Measurements from ENCODE around the gene C12orf60.

GRCh38 chr12:14871247-14871646 lies 67.8 kb downstream of the C12orf60 start:
- TF ChIP-seq CTCF (IDR thresholded peaks at IDR 0.05; ENCODE audit: low read depth, low read length, poor library complexity, severe bottlenecking) (no peak), EZH2phosphoT487 (IDR thresholded peaks at IDR 0.05; ENCODE audit: borderline replicate concordance, low read length) (no peak)
